ENCODE measurements around the gene AFAP1L1.

DNA sequence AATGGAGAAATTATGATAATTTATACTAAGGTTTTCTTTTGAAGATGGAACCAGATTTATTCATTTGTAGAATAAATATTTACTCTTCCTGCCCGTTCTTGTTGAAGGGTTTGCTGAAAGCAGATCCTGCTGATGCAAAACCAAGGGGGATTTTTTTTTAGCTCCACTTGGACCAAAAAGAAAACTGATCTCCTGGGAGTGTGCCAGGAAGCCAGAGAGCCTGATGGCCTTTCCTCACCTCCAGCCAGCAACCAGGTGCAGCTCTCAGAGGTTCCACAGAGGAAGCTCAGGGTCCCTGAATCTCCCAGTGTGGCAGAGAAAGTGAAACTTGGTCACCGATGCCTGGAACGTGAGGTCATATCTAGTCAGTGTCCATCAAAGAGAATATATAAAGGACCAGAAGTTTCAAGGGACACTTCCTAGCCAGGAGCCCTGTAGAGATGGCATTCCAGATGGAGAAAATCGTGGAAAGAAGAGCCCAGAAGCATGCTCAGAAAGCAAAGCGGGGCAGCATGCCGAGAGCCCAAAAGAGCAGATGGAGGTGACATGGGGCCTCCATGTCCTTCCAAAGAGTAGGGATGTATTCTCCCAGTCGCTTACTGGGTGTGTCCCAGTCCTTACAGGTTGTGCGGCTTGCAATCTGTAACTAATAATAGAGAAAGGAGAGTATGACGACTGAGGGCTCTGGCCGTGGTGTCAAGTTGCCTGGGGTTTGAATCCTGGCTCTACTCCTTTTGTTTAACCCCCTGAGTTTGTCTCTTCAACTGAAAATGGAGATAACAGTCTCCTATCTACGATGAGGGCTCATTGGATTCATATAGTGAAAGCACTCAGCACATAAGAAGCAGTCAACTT lies 12.2 kb downstream of the AFAP1L1 start:
- TF ChIP-seq, protein P1, sequence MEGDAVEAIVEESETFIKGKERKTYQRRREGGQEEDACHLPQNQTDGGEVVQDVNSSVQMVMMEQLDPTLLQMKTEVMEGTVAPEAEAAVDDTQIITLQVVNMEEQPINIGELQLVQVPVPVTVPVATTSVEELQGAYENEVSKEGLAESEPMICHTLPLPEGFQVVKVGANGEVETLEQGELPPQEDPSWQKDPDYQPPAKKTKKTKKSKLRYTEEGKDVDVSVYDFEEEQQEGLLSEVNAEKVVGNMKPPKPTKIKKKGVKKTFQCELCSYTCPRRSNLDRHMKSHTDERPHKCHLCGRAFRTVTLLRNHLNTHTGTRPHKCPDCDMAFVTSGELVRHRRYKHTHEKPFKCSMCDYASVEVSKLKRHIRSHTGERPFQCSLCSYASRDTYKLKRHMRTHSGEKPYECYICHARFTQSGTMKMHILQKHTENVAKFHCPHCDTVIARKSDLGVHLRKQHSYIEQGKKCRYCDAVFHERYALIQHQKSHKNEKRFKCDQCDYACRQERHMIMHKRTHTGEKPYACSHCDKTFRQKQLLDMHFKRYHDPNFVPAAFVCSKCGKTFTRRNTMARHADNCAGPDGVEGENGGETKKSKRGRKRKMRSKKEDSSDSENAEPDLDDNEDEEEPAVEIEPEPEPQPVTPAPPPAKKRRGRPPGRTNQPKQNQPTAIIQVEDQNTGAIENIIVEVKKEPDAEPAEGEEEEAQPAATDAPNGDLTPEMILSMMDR (IDR thresholded peaks at IDR 0.05; ENCODE audit: insufficient read depth, low read depth, low read length), result no peak
- no peak for TF ChIP-seq EZH2 (IDR thresholded peaks at IDR 0.05; ENCODE audit: insufficient read depth, low read length)
